Stimulated activated naive CD8-positive, alpha-beta T cell treated with anti-CD3 and anti-CD28 coated beads, Interleukin-15, Interleukin-2, amounts not matched to agents 100 U/mL and 50 U/mL, for 24 hours (primary cell): ENCODE data around the gene ESR1.
A peak's percentile ranks its signal among the peaks of the same experiment; 100 is the strongest.
"Not testable (repeated sequence)": the region's sequence is repeated elsewhere in the genome, so short reads cannot be mapped to it uniquely, and the experiment has no call there.

Source experiments
- ATAC-seq: fragments of 150-1000 bp; cut with Tn5 transposase; one replicate; pipeline ENCODE4 v1.10.0; 2021
- DNase-seq: peaks from one replicate; pipeline ENCODE4 v3.0.0; 2021

ESR1 gene

DNA sequence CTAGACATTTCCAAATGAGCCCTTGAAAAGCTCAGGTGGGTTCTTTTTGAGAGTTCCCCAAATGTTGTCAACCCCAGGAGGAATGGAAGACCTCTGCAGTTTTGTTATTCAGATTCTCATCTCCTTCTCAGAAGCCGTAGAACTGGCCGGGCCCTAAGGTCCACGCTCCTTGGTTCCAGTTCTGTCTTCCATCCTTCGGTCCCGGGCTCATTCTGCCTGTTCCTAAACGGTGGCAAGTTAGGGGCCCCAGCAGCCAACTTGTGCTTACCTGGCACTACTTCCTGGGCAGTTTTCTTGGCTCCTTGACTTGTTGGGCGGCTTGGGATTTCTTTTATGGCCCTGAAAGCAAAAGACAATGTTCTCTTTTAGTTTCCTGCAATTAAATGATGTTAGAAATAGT lies 6.4 kb downstream of the ESR1 start:
- DNase-seq: no peak
- ATAC-seq: no peak

DNA sequence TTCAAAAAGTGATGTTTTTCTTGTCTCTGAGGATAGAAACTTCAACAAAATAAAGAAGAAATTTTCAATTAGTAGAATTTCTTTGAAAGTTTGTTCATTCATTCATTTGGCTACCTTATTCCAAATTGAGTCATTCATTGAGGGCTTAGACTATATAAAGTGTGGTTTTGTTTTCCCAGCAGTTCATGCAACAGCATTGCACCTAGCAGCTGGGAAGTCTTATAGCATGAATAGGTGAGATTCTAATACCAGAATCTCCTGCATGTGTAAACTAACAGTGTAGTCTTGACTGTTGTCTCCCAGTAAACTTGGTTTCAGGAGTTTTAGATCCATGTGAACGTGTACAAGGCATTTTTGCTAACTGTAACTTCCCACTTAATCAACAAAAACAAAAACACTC lies 7.1 kb downstream of the ESR1 start:
- DNase-seq (no peak), ATAC-seq (no peak)

GRCh38 chr6:151822252-151823111 lies 15.0 kb downstream of the ESR1 start:
- ATAC-seq (no peak), DNase-seq (no peak)

GRCh38 chr6:151826517-151827142 lies 19.1 kb downstream of the ESR1 start:
- ATAC-seq (no peak), DNase-seq (no peak)

- ATAC-seq: no peak
- DNase-seq: no peak
These were observed 25.2 kb downstream of the ESR1 start for GRCh38 chr6:151832710-151833109.

DNA sequence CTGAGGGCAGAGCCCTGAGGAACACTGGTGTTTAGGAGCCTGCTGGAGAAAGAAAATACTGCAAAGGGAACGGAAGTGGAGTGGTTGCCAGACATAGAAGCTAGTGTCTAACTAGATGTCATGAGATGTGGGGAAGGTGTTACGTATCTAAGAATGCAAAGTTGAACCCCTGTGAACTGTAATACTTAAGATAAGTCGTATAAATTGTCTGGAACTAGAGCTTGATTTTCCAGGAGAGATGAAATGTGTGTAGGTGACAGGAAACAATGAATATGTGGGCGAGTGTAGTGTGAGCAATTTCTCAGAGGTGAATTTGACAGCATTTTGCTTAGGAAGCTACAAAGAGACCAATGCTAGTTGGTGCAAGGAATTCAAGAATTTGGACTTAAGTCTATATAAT lies 27.9 kb downstream of the ESR1 start:
- no peak for ATAC-seq
- no peak for DNase-seq

- ATAC-seq (no peak), DNase-seq (no peak)
These were observed 29.7 kb downstream of the ESR1 start for GRCh38 chr6:151837223-151837622.

- DNase-seq: no peak
- no peak for ATAC-seq
These were observed 35.3 kb downstream of the ESR1 start for GRCh38 chr6:151842816-151843215.

- DNase-seq (peak; percentile 5), ATAC-seq (no peak)
These were observed 39.6 kb downstream of the ESR1 start for GRCh38 chr6:151847064-151847463.

- ATAC-seq (no peak), DNase-seq (no peak)
These were observed 43.1 kb downstream of the ESR1 start for GRCh38 chr6:151850479-151851003.

DNA sequence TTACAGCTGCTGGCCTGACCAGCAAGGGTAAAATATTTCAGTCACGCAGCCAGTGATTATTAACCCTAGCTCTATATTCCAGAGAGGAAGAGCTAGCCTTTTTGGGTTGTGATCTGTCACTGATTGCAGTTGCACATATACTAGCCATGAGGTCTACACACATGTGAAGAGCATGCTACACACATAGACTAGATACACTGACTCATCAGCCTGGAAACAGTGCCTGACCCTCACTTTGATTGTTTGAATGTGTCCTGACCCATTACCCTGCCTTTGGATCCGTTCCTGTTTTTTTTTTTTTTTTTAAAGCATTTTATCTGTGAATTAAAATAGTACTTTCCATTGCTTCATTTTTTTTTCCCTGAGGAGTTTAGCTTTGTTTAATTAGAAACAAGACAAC lies 50.8 kb downstream of the ESR1 start:
- no peak for DNase-seq
- no peak for ATAC-seq

DNA sequence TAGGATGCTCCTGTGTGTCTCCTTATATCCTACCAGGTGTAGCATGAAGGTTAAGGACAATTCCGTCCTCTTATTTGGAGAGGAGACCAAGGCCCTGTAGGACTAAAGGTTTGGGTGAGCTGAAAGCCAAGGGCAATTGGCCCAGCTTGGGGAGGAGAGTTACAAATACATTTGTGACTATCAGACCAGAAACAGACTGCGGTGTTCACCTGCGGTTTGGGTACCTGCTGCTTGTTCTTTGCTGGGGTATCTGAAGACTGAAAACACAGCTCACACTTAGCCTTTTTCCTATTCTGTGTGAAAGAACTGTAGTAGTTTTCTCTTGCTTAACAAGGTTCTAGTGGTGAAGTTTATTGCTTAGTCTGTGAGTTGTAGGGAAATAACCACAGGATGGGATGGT lies 55.0 kb downstream of the ESR1 start:
- ATAC-seq (no peak), DNase-seq (no peak)

DNA sequence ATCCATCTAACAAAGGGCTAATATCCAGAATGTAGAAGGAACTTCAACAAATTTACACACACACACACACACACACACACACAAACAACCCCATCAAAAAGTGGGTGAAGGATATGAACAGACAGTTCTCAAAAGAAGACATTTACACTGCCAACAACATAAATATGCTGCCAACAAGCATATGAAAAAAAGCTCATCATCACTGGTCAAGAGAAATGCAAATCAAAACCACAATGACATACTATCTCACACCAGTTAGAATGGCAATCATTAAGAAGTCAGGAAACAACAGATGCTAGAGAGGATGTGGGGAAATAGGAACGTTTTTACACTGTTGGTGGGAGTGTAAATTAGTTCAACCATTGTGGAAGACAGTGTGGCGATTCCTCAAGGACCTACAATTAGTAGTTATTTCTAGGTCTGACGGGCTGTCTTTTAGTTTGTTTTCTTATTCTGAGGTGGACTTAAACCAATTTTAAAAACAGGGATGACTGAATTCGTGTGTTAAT lies 59.9 kb downstream of the ESR1 start:
- DNase-seq, ATAC-seq: not testable (repeated sequence)

DNA sequence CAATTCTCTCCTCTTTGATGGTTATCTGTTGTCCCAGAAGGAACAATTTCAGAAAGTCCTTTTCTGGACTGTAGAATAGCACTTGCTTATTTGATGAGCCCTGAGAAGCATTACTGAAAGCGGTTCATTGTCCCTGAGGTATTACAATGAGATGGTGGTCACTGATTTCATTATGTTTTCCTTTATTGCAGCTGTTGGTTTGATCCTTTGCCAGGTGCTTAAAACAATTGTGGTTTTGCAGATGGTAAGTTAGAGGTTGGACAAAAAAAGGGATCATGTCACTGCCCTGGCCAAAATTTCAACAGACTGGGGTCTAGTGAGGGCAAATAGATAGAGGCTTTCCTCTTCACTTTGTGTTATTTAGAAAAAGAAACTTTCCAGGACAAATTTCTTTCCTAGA lies 61.9 kb downstream of the ESR1 start:
- DNase-seq: no peak
- no peak for ATAC-seq

DNA sequence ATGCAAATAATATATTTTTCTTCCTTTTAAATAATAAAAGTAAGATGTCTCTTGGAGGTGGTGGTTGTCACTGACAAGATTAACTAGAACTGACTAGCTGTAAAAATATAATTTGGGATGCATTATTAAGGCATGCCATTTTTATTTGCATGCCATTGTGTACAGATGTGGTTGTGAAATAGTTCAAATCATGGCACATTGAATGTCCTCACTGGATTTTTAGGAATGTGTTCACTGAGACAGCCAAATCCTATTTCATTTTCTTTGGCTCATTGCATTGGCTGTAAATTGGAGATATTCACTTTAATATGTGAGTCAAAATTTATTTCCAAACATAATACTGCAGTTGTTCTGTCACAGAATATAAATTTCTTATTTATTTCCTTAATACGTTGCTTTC lies 62.3 kb downstream of the ESR1 start:
- DNase-seq (no peak), ATAC-seq (no peak)

GRCh38 chr6:151870375-151870774 lies 62.9 kb downstream of the ESR1 start:
- DNase-seq (no peak), ATAC-seq (no peak)

DNA sequence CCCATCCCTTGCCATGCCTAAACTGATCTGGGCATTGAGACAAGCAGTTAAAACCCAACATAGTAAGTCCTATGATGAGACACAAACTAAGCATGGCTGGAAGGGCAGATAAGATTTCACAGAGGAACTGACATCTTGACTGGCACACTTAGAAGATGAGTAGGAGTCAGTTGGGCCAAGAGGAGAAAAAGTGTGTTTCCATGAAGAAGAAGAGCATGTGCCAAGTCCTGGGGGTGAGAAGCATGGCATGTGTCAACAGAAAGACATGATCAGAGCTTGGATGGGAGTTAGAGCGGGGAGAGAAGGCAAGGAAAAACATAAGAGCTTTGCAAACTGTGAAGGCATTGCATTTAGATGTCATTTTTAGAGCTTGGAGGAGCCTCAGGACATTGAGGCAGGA lies 68.0 kb downstream of the ESR1 start:
- DNase-seq: no peak
- no peak for ATAC-seq

DNA sequence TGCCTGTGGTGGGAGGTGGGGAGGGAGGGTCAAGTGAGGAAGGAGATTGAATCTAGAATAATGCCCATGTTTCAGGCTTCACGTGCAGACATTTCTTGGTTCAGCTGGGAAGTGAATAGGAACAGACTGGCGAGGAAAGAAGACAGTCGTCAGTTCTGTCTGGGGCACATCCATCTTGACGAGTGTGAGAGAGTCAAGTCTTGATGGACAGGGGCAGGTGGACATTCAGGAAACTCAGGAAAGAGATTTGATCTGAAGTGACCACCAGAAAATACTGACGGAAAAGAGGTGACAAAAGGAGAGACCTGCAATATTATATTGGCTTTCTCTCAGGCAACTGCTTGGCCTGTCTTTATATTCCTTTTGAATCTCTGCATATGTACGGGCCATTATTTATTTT lies 68.6 kb downstream of the ESR1 start:
- no peak for DNase-seq
- ATAC-seq: no peak

GRCh38 chr6:151877458-151877857 lies 70.0 kb downstream of the ESR1 start:
- DNase-seq (no peak), ATAC-seq (no peak)

DNA sequence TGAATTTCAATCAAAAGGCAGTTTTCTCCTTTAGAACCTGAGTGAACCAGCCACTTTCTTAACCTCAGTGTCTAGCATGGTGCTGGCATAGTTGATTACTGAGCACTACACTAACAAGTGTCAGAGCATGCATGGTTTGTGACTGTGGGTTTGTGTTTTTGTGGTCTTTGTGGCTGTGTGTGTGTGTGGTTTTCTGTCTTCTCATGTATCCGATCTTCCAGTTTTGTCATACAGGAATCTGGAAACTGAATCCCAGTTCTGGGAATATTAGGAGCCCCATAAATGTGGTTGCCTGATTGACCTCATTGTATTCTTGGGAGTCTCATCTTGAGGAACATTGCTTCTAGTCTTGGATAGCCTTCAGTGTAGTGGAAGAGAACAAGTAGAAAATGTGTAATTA lies 73.7 kb downstream of the ESR1 start:
- DNase-seq: no peak
- no peak for ATAC-seq

GRCh38 chr6:151882206-151882605 lies 74.7 kb downstream of the ESR1 start:
- DNase-seq: no peak
- ATAC-seq: no peak

GRCh38 chr6:151885234-151885633 lies 77.8 kb downstream of the ESR1 start:
- ATAC-seq (no peak), DNase-seq (no peak)

- ATAC-seq (no peak), DNase-seq (no peak)
These were observed 84.0 kb downstream of the ESR1 start for GRCh38 chr6:151891524-151891923.
